GM18502 (cell line): ENCODE measurements around the gene ODAD3.
A peak's percentile ranks its signal among the peaks of the same experiment; 100 is the strongest.
"Not testable (repeated sequence)": the region's sequence is repeated elsewhere in the genome, so short reads cannot be mapped to it uniquely, and the experiment has no call there.

Source experiments
- ATAC-seq: cut with Tn5 transposase; IDR thresholded peaks from one replicate; pipeline ENCODE4 v1.9.1; 2021; ENCODE audit warnings: mild to moderate bottlenecking; ENCODE audit not compliant: unreplicated experiment, poor library complexity

ODAD3 gene

DNA sequence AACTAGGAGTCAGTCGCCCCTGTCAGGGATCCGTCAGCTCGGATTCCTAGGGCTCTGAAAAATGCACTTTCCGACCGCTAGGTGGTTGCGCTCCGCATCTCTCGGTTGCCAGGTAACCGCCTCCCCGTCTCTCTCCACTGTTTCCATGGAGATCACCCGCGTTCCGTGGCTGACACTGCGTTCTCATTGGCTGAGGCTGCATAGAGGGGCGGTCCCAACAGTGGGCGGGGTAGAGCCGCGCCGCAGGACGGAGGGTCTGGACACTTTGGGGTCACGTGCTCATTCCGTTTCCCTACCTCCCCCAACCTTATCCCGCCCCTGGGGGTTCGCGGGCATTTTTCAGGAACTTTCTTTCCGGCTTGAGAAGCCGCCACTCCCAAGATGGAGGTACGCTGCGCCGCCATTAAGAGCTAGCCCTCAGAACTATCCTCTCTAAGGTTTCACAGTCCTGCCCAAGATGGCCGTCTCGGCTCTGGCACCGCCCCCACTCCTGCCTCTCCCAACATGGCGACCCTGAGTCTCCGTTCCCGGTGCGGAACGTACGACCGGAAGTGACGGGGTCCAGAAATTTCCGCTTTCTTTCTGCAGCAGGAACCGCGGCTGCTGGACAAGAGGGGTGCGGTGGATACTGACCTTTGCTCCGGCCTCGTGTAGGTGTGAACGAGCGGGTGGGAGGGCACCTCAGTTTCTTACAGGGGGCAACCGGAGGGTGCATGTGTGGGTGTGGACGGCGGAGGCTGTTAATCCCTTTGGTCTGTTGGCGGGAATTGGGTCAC is at the start of gene ODAD3, which contains the start of gene PRKCSH:
Gene ODAD3, minus strand, starts transcription at position 65 of the 776 bp plus-strand sequence. CDS start 105 bp downstream, outside the sequence.
Gene PRKCSH, plus strand, starts transcription at position 579 of the 776 bp plus-strand sequence. CDS start 483 bp downstream, outside the sequence.
- peak; percentile 88 for ATAC-seq

DNA sequence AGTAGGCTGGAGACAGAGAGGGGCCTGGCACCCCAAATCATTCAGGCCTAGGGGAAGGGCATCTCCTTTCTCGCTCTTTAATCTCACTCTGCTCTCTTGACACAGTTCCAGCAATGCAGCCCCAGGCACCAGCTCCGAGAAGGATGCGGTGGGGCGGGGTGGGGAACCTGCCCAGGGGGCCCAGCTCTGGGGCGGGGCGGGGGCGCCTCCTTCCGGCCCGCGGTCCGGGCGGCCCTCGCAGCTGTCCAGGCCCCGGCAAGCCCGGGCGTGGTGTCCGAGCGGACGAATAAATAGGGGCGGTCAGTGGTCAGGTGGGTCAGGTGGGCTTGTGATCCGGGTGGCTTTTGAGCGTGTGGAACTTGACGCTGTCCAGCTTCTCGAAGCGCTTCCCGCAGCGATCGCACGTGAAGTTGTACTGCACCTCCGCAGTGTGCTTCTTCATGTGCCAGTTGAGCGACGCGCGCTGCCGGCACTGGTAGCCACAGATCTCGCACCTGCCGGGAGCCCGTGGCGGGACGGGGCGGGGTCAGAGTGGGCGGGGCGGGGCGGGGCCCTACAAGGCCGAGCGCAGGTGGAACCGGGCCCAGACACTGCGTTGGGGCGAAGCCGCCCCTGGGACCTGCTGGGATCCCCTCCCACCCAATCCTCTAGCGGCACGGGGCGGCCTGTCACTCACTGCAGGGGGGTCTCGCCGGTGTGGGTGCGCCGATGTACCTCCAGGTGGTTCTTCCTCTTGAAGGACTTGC is 48.6 kb upstream of the ODAD3 start:
- no peak for ATAC-seq

DNA sequence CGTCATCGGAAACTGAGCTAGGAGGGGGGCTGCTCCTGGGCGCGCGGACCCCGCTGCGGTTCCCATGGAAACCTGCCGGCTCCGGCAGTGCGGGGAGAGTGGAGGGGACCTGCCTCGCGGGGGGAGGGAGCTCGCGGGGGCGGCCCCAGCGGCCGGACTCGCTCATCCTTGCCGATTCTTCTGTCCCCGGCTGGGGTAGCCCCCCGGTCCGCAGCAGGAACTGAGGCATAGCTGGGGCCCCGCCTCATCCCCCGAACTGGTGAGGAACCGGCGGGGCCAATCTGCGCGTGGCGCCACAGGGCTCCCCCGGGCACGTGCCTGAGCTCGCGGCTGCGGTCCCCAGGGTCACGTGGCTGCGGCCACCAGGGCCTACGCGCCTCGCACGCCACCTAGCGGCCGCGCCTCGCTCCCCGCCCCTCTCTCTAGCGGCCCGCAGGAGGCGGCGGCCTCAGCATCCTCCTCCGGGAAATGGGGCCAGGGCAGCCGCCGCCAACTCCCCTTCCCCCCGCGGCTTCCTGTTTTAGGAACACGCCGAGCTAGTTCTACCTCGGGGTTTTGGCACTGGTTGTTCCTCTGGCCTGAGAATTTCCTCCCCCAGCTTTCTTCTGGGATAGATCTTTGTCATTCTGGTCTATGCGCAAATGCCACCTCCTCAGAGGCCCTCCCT is 47.6 kb upstream of the ODAD3 start:
- peak; percentile 67 for ATAC-seq

DNA sequence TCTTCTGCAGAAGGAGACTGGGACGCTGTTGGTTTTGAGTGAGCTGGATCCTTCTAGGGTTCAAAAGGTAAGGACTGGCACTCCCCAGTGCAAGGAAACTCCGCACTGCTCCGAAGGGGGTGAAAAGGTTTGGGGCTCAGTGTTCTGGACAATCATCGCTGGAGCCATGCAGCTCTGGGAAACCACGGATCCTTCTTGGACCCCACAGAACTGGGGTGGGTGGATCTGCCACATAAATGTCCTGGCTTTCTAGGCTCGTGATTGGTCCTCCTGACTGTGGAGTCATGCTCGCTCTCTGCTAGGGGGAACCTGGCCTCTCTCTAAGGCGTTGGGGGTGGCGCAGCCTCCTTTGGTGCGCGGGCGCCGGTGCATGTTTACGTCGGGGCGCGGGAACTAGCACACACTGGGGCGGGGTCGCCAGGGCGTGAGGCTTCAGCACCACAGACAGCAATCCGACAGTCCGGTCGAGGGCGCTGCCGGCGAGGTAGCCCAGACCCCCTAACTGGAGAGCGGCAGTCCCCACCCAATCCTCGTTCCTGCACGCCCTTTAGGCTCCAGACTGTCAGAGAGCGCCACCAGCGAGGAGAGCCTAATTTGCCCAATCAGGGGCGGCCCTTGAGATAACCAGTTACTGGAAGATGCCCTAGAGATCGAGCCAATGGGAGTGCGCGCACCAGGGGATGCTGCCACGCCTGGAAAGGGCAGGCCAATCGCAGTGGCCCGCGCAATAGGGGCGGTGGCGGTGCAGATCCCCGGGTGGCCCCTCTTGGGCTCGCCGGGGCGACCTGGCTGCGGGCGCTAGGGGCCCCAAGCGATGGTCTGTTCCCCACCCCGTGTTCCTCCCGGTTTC is 46.8 kb upstream of the ODAD3 start:
- peak; percentile 68 for ATAC-seq

DNA sequence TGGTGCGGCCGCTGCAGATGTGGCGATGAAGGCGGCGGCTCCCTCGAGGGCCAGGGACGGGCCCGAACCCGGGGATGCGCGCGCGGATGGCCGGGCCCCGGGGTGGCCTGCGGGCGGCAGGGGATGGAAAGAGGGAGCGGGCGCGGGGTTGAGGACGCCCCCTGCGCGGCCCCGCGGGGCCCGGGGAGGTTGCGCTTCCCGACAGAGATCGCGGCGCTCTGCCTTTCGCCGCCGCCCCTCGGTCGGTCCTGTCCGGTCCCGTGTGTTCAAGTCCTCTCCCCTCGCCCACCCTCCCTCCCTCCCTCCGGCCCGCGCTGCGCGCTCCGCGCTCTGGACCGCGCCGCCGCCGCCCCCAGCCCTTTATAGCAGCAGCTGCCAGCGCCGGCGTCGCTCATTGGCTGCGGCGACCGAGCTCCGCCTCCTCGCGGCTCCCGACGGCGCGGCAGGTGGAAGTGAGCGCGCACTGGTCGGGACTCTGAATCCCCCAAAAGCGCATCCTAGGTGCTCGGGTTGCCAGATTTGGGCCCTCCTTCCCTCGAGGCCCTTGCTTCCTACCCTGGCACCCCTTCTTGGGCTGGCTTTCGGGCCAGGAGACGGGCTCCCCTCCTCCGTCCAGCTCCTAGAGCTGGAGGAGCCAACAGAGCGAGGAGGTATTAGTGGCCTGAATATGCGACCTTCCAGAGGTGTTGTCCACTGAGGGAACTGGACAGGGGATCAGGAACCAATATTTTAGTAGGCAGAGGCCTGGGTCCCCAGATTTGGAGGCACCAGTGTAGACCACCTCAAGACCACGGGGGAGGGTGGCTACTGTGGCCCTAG is 46.0 kb upstream of the ODAD3 start, which contains the start of gene ELAVL3:
Gene ELAVL3, minus strand, starts transcription at position 332 of the 819 bp plus-strand sequence. CDS start 438 bp downstream, outside the sequence.
- no peak for ATAC-seq

DNA sequence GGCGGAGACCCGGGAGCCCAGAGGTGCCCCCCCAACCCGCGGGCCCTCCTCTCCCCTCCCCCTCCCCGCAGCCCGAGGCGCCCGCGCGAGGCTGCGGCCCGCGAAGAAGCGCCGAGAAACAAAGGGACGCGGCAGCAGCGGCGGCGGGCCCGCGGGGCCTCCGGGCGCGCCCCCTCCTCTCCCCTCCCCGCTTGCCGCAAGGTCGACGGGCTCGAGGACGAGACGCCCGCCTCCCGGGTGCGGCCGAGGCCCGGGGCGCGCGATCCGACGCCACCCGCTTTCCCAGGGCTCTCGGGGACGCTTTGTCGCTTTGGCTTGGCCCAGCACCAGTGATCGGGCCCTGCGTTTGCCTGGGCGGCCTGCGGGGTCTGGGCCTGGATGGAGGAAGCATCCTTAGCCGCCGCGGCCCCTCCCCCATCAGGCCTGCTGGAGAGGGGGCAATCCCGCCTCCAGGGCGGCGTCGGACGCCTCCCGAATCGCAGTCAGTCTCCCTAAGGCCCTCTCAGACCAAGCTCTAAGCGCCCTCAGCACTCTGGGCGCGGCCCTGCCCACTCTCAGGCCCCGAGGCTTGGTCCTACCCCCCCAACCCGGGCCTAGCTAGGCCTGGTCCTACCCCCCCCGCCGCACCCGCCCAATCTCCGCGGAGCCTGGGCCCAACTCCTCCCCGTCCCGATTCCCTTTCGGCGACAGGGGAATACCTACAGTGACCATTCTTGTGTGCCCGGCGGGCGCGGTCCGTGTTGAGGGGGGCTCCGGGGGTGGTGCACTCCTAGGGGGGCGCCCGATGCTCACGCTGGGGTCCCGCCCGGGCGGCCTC is 45.2 kb upstream of the ODAD3 start:
- ATAC-seq = no peak

DNA sequence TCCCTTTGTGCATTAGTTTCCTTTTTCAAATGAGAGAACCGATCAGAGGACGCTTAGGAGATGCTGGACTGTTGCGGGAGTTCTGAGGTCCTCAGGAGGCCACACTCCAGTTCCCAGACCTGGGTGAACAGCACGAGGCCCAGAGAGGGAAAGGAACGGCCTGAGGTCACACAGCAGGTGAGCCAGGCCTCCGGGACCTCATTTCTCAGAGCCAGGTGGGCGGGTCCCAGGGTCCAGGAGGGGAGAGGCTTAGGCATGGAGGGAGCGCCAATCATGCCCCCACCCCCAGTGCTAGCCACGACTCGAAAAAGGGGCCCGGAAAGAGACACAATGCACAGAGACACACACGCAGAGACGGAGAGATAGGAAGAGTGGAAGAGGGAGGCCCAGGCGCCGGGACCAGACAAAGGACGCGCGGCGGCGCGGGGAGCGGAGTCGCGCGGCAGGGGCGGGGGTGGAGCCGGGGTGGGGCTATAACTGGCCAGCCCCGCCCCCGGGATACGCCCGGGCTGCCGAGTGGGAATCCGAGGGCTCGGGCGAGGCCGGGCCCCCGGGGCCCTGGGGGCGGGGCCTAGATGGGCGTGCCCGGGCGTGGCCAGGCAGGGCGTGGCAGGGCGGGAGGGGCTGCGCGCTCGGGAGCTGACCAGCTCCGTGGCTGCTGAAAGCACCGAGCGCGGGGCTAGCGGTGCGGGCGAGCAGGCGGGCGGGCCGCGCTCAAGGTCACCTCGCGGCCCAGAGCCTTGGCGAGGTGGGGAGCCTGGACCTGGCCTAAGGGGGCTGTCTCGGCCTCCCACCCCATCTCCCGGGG is 44.4 kb upstream of the ODAD3 start:
- ATAC-seq = no peak

DNA sequence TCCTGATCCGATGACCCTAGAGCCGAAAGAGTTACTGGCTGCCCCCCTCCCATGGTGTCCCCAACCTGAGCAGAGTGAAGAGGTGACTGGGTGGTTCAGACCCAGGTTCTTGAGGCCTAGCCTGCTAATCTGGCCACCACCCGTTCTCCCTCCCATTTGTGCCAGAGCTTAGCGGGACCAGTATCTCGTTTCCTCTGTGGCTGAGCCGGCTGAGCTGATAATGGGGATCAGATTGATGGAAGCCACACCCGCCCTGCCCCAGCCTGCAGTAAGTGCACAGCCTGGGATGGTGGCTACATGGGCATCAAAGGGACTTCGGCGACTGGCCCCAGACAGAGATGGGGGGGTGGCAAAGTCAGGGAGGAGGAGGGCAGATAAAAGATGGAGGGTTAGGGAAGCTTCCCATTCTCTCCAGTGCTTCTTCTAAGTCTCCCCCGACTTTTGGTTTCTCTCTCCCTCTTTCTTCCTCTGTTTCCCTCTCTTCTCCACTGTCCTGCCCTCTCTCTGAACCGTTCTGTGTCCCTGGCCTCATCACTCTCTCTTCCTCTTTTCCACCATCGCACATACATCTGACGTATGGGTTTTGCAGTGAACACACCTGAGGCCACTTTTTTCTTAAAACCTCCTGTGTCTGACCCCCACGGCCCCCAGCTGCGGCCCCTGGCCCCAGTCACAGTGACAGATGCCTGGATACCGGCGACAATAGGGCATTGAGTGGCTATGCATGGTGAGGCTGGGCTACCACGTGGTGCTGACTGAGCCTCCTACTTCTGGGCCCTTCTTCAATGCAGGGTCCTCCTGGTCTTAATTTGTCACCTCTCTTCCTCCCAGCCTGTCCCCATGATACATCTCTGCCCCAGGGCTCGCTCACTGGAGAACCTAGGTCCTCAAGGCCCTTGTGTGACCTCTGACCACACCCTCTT is 43.5 kb upstream of the ODAD3 start:
- ATAC-seq = no peak

DNA sequence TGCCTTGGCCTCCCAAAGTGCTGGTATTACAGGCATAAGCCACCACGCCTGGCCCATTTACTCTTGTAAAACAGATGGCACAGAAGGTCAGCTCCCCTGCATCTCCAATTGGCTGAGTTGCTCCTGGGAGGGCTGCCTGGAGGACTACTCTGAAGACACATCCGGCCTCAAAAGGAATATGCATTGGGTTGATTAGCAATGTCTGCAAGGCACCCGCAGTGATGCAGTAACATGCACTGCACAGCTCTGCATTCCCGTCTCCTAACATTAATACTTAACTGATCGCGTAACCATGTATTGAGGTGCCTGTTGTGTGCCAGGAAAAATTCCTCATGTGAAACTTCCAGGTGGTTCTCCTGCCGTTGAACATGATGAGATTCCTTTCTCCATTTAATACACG is 40.9 kb upstream of the ODAD3 start:
- no peak for ATAC-seq

DNA sequence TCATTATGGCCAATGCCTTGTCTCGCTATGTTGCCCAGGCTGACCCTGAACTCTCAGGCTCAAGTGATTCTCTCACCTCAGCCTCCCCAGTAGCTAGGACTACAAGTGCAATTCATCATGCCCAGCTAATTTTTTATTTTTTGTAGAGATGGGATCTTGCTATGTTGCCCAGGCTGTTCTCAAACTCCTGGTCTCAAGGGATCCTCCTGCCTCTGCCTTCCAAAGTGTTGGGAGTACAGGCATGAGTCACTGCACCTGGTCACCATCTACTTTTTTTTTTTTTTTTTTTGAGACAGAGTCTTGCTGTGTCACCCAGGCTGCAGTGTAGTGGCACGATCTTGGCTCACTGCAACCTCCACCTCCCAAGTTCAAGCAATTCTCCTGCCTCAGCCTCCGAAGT is 40.4 kb upstream of the ODAD3 start:
- ATAC-seq = not testable (repeated sequence)

DNA sequence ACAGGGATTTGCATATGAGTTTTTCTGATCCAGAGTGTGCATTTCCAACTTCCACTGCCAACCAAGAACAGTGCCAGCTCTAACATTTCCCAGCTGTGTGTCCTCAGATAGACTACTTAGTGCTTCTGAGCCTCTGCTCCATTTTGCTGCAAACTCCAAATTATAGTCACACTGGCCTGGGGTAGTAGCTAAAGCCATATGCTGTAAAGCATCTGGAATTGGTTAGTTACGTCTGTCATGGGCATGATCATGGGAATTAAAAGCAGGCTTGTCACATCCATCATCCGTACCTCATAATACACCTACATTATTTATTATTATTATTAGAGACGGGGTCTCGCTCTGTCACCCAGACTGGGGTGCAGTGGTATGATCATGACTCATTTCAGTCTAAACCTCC is 38.8 kb upstream of the ODAD3 start:
- no peak for ATAC-seq

DNA sequence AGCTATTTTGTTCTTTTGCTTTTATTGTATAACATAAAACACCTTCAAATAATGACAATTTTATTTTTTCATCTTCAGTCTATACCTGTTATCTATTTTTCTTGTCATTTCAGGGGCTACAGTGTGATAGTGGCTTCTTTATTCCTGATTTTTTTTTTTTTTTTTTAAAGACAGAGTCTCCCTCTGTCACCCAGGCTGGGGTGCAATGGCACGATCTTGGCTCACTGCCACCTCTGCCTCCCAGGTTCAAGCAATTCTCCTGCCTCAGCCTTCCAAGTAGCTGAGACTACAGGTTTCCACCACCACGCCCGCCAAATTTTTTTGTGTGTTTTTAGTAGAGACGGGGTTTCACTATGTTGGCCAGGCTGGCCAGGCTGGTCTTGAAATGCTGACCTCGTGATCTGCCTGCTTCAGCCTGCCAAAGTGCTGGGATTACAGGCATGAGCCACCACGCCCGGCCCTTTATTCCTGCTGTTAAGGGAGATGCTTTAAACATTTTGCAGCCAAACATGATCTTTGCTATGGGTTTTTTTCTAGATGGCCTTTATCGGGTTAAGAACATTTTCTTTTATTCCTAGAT is 33.4 kb upstream of the ODAD3 start:
- ATAC-seq = not testable (repeated sequence)

DNA sequence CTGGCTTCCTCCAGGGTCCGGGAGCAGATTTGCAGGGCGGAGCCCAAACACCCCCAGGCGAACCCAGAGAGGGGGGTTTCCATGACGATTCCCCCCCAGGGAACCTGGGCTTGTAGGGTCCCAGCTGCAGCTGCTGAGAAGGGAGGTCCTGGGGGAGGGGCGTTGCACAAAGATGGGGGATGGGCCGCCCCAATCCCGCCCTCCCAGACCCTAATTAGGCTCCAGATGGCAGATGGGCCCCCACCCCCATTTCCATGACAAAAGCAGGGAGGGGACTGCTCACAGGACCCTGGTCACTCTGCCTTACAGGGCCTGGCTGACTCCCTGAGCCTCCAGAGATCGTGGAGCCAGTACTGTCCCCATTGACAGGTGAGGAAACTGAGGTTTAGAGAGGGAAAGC is 30.7 kb upstream of the ODAD3 start:
- ATAC-seq = no peak

DNA sequence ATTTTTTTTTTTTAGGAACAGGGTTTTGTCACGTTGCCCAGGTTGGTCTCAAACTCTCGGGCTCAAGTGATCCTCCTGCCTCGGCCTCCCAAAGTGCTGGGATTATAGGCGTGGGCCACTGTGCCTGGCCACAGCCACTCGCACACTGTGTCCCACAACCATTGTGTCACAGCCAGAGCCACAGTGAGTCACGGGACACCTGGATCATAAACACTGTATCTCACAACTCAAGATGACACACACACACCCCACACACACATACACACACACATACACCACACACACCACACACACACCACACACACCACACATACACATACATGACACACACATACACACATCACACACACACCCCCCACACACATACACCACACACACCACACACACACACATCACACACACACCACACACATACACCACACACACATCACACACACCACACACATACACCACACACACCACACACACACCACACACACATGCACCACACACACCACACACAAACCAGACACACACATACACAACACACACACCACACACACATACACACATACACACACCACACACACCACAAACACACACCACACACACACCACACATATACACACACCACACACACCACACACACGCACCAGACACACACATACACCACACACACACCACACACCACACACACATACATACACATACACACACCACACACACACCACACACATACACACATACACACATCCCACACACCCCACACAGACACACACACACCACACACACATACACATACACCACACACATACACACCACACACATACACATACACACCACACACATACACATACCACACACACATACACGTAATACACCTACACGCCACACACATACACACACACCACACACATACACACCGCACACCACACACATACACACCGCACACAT is 29.7 kb upstream of the ODAD3 start:
- ATAC-seq = no peak

DNA sequence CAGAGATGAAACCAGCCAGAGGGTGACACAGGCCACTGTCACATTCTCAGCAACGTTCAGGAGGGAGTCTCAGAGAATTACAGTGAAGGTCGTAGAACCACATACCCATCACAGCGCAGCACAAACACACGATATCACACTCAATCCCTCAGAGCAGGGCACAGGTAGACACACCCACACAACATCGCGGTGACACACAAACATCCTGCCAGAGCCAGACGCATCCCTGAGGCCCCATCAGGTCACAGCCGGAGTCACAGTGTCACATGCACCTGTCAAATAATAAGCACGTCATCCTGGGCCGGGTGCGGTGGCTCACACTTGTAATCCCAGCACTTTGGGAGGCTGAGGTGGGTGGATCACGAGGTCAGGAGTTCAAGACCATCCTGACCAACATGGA is 28.5 kb upstream of the ODAD3 start:
- ATAC-seq = no peak
